Uterus (tissue), 2 donors: ENCODE data around the gene ZNF550.

Experiments used
- CTCF ChIP-seq, 4 experiments: fragments of 200-600 bp in 2 of 4; fragments of 450-650 bp in 2 of 4; sonication (generic) in 2 of 4; IDR thresholded peaks; one replicate each; pipeline ENCODE4 v1.5.1; 2016 to 2019; ENCODE audit warnings: antibody characterized with exemption in 4 of 4, mild to moderate bottlenecking in 2 of 4, moderate library complexity in 1 of 4
- POLR2A ChIP-seq, 2 donors: fragments of 450-650 bp; IDR thresholded peaks; one replicate each; pipeline ENCODE4 v1.6.1; 2016; ENCODE audit warnings: antibody characterized with exemption in 2 of 2, mild to moderate bottlenecking in 1 of 2, moderate library complexity in 1 of 2

- TF ChIP-seq CTCF (IDR thresholded peaks at IDR 0.05) (no peak), POLR2A (IDR thresholded peaks at IDR 0.05) (no peak)
Observed at GRCh38 chr19:57511484-57511883, 48.2 kb downstream of the ZNF550 start.
